HEK293 (cell line): Measurements from ENCODE around the gene METTL25B.

ENCODE experiments used
- AEBP2 ChIP-seq: fragments of 450-650 bp; formaldehyde crosslinking; IDR thresholded peaks from 2 replicates; pipeline ENCODE4 v1.5.1; 2016; ENCODE audit warnings: missing biosample characterization, missing genetic modification characterization, borderline replicate concordance
- ATF2 ChIP-seq: fragments of 450-650 bp; formaldehyde crosslinking; IDR thresholded peaks from 2 replicates; pipeline ENCODE4 v1.5.1; 2016; ENCODE audit warnings: missing biosample characterization, missing genetic modification characterization, low read depth
- BCL6B ChIP-seq: fragments of 450-650 bp; formaldehyde crosslinking; IDR thresholded peaks from 2 replicates; pipeline ENCODE4 v1.5.1; 2017; ENCODE audit warnings: missing biosample characterization, missing genetic modification characterization
- KLF17 ChIP-seq: fragments of 450-650 bp; formaldehyde crosslinking; IDR thresholded peaks from 2 replicates; pipeline ENCODE4 v1.5.1; 2016; ENCODE audit warnings: missing biosample characterization, missing genetic modification characterization
- KLF8 ChIP-seq: fragments of 450-650 bp; formaldehyde crosslinking; IDR thresholded peaks from 2 replicates; pipeline ENCODE4 v1.5.1; 2016; ENCODE audit warnings: missing biosample characterization, missing genetic modification characterization
- KLF9 ChIP-seq: fragments of 450-650 bp; formaldehyde crosslinking; IDR thresholded peaks from 2 replicates; pipeline ENCODE4 v1.5.1; 2016; ENCODE audit warnings: missing biosample characterization, missing genetic modification characterization, low read depth
- PRDM4 ChIP-seq: fragments of 450-650 bp; formaldehyde crosslinking; IDR thresholded peaks from 2 replicates; pipeline ENCODE4 v1.5.1; 2017; ENCODE audit warnings: missing biosample characterization, missing genetic modification characterization
- ZFHX2 ChIP-seq: fragments of 450-650 bp; formaldehyde crosslinking; conservative IDR thresholded peaks from 2 replicates; pipeline ENCODE4 v1.5.1; 2016; ENCODE audit warnings: missing biosample characterization, missing genetic modification characterization
- ZNF211 ChIP-seq: fragments of 450-650 bp; formaldehyde crosslinking; IDR thresholded peaks from 2 replicates; pipeline ENCODE4 v1.5.1; 2016; ENCODE audit warnings: low read depth, missing biosample characterization, missing genetic modification characterization
- ZNF311 ChIP-seq: fragments of 450-650 bp; formaldehyde crosslinking; IDR thresholded peaks from 2 replicates; pipeline ENCODE4 v1.5.1; 2017; ENCODE audit warnings: missing biosample characterization, missing genetic modification characterization, borderline replicate concordance
- ZNF350 ChIP-seq: fragments of 450-650 bp; formaldehyde crosslinking; IDR thresholded peaks from 2 replicates; pipeline ENCODE4 v1.5.0; 2017; ENCODE audit warnings: missing biosample characterization, mild to moderate bottlenecking, missing genetic modification characterization
- ZNF449 ChIP-seq: fragments of 450-650 bp; formaldehyde crosslinking; IDR thresholded peaks from 2 replicates; pipeline ENCODE4 v1.5.1; 2017; ENCODE audit warnings: missing biosample characterization, mild to moderate bottlenecking, missing genetic modification characterization, moderate library complexity
- ZNF560 ChIP-seq: fragments of 450-650 bp; formaldehyde crosslinking; IDR thresholded peaks from 2 replicates; pipeline ENCODE4 v1.5.1; 2017; ENCODE audit warnings: missing biosample characterization, missing genetic modification characterization, borderline replicate concordance
- ZNF571 ChIP-seq: fragments of 450-650 bp; formaldehyde crosslinking; IDR thresholded peaks from 2 replicates; pipeline ENCODE4 v1.5.0; 2017; ENCODE audit warnings: missing biosample characterization, missing genetic modification characterization
- ZNF785 ChIP-seq: fragments of 450-650 bp; formaldehyde crosslinking; IDR thresholded peaks from 2 replicates; pipeline ENCODE4 v1.5.1; 2016; ENCODE audit warnings: missing biosample characterization, missing genetic modification characterization
- ZNF791 ChIP-seq: fragments of 450-650 bp; formaldehyde crosslinking; IDR thresholded peaks from 2 replicates; pipeline ENCODE4 v1.5.1; 2016; ENCODE audit warnings: missing biosample characterization, missing genetic modification characterization
- ZSCAN4 ChIP-seq: fragments of 450-650 bp; formaldehyde crosslinking; IDR thresholded peaks from 2 replicates; pipeline ENCODE4 v1.5.1; 2017; ENCODE audit warnings: missing biosample characterization, missing genetic modification characterization
- TF ChIP-seq, protein P1 (sequence below): fragments of 450-650 bp; formaldehyde crosslinking; IDR thresholded peaks from 2 replicates; pipeline ENCODE4 v1.5.1; 2016; ENCODE audit warnings: missing biosample characterization, missing genetic modification characterization
- TF ChIP-seq, protein P2 (sequence below): fragments of 450-650 bp; formaldehyde crosslinking; IDR thresholded peaks from 2 replicates; pipeline ENCODE4 v1.5.1; 2016; ENCODE audit warnings: missing biosample characterization, missing genetic modification characterization
- TF ChIP-seq, protein P3 (sequence below): fragments of 450-650 bp; formaldehyde crosslinking; IDR thresholded peaks from 2 replicates; pipeline ENCODE4 v1.5.1; 2016; ENCODE audit warnings: missing biosample characterization, missing genetic modification characterization

Gene METTL25B

DNA sequence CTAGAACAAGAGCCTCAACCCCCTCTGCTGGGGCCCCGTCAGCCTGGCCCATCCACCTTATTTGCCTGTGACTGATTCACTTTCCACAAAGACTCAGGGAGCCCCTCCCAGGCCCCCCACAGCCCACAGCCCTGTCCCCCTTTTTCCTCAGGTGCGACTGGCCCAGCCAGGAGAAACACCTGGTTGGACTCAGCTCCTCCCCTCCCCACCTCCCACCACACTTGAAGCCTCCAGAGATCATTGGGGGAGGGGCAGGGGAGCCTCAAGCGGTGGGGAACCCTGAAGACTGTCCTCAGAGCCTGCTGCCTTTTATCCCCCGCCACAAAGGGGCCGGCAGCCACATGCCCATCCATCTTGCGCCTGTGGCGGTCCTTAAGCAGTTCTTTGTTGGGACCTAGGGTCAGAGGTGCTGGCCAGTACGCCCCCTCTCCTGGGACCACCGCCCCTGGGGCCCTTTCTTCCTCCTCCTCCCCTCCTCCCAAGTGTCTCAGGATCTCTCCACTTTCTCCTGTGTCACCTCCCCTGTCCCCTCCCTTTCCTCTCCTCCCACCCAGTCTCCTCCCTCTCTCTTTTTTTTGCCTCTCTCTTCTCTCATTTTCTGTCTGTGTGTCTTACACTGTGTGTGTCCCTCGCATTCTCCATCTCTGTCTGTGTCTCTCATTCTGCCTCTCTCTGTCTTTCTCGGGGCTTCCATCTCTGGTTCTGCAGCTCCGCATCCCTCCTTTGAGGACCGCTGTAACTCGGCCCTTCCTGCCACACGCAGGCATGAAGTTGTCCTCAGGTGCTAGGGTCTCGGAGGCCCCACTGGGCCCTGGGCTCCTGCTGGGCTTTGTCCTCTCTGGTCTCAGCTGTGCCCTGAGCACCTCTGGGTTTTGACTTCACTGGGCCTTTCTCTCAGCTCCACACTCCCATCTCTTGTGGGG lies 35.1 kb upstream of the METTL25B start (continued):
- TF ChIP-seq KLF8 (tag by site-specific recombination) (no peak), ZNF560 (tag by site-specific recombination) (no peak), ZNF791 (tag by site-specific recombination) (no peak), ZNF311 (tag by site-specific recombination) (no peak), KLF9 (no peak), ZNF449 (peak; percentile 100), AEBP2 (tag by site-specific recombination) (no peak), KLF17 (tag by site-specific recombination) (peak; percentile 44; the same call in 1 of the 2 replicates), BCL6B (no peak), ZNF785 (no peak), ZNF211 (tag by site-specific recombination) (no peak), ZSCAN4 (tag by site-specific recombination) (no peak), PRDM4 (peak; percentile 99), ZNF350 (tag by site-specific recombination) (no peak), ZNF571 (tag by site-specific recombination) (no peak), ATF2 (tag by site-specific recombination) (no peak), ZFHX2 (tag by site-specific recombination) (peak; percentile 76)
- TF ChIP-seq, protein P1, sequence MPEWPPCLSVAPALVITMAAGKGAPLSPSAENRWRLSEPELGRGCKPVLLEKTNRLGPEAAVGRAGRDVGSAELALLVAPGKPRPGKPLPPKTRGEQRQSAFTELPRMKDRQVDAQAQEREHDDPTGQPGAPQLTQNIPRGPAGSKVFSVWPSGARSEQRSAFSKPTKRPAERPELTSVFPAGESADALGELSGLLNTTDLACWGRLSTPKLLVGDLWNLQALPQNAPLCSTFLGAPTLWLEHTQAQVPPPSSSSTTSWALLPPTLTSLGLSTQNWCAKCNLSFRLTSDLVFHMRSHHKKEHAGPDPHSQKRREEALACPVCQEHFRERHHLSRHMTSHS (tag by site-specific recombination): no peak
- TF ChIP-seq, protein P2, sequence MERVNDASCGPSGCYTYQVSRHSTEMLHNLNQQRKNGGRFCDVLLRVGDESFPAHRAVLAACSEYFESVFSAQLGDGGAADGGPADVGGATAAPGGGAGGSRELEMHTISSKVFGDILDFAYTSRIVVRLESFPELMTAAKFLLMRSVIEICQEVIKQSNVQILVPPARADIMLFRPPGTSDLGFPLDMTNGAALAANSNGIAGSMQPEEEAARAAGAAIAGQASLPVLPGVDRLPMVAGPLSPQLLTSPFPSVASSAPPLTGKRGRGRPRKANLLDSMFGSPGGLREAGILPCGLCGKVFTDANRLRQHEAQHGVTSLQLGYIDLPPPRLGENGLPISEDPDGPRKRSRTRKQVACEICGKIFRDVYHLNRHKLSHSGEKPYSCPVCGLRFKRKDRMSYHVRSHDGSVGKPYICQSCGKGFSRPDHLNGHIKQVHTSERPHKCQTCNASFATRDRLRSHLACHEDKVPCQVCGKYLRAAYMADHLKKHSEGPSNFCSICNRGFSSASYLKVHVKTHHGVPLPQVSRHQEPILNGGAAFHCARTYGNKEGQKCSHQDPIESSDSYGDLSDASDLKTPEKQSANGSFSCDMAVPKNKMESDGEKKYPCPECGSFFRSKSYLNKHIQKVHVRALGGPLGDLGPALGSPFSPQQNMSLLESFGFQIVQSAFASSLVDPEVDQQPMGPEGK (tag by site-specific recombination): peak; percentile 69
- TF ChIP-seq, protein P3, sequence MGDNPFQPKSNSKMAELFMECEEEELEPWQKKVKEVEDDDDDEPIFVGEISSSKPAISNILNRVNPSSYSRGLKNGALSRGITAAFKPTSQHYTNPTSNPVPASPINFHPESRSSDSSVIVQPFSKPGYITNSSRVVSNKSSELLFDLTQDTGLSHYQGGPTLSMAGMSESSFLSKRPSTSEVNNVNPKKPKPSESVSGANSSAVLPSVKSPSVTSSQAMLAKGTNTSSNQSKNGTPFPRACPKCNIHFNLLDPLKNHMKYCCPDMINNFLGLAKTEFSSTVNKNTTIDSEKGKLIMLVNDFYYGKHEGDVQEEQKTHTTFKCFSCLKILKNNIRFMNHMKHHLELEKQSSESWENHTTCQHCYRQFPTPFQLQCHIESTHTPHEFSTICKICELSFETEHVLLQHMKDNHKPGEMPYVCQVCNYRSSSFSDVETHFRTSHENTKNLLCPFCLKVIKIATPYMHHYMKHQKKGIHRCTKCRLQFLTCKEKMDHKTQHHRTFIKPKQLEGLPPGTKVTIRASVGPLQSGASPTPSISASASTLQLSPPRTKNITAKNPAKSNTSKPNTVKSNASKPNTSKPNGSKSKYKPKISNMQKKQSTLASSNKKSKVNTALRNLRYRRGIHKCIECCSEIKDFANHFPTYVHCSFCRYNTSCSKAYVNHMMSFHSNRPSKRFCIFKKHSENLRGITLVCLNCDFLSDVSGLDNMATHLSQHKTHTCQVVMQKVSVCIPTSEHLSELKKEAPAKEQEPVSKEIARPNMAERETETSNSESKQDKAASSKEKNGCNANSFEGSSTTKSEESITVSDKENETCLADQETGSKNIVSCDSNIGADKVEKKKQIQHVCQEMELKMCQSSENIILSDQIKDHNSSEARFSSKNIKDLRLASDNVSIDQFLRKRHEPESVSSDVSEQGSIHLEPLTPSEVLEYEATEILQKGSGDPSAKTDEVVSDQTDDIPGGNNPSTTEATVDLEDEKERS (tag by site-specific recombination): no peak
